ENCODE data around the gene STRBP.

The STRBP gene

DNA sequence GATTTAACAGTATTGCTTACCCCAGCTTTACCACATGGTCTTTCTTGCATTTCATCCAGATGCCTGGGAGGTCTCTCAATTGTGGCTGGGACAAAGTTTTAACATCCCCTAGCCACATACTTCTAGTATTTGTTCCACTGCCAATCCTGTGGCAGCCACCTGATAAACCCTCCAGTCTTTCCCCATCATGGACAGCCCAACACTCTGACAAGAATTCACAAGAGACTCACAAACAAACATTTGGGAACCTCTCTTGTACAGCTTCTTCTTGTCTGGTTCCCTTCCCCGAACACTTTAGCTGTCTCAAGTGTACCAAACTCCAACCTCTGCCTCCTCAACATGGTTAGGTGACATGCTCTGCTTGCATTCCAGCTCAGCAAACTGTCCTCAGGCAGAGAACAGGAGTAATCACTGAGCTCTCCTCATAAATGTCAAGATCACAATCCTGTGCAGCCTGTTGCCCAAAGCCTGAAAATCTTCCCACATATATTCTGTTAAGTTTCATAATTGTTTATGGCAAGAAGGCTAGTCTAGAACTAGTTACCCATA, 59.7 kb downstream of the STRBP start:
- TF ChIP-seq, protein P1, sequence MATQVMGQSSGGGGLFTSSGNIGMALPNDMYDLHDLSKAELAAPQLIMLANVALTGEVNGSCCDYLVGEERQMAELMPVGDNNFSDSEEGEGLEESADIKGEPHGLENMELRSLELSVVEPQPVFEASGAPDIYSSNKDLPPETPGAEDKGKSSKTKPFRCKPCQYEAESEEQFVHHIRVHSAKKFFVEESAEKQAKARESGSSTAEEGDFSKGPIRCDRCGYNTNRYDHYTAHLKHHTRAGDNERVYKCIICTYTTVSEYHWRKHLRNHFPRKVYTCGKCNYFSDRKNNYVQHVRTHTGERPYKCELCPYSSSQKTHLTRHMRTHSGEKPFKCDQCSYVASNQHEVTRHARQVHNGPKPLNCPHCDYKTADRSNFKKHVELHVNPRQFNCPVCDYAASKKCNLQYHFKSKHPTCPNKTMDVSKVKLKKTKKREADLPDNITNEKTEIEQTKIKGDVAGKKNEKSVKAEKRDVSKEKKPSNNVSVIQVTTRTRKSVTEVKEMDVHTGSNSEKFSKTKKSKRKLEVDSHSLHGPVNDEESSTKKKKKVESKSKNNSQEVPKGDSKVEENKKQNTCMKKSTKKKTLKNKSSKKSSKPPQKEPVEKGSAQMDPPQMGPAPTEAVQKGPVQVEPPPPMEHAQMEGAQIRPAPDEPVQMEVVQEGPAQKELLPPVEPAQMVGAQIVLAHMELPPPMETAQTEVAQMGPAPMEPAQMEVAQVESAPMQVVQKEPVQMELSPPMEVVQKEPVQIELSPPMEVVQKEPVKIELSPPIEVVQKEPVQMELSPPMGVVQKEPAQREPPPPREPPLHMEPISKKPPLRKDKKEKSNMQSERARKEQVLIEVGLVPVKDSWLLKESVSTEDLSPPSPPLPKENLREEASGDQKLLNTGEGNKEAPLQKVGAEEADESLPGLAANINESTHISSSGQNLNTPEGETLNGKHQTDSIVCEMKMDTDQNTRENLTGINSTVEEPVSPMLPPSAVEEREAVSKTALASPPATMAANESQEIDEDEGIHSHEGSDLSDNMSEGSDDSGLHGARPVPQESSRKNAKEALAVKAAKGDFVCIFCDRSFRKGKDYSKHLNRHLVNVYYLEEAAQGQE (IDR thresholded peaks at IDR 0.05; ENCODE audit: insufficient read depth in 1 of 2, low read depth in 2 of 2, low read length in 2 of 2), result no peak
- TF ChIP-seq FOXP2 (optimal IDR thresholded peaks at IDR 0.05; ENCODE audit: borderline replicate concordance, extremely low read depth, extremely low read length, insufficient read depth) (no peak), POLR2AphosphoS5 (IDR thresholded peaks at IDR 0.05; ENCODE audit: low read depth, low read length) (no peak), TAF1 (IDR thresholded peaks at IDR 0.05; ENCODE audit: borderline replicate concordance, insufficient read depth, low read length) (no peak), SIN3A (IDR thresholded peaks at IDR 0.05; ENCODE audit: borderline replicate concordance, insufficient read depth, low read length) (no peak)

DNA sequence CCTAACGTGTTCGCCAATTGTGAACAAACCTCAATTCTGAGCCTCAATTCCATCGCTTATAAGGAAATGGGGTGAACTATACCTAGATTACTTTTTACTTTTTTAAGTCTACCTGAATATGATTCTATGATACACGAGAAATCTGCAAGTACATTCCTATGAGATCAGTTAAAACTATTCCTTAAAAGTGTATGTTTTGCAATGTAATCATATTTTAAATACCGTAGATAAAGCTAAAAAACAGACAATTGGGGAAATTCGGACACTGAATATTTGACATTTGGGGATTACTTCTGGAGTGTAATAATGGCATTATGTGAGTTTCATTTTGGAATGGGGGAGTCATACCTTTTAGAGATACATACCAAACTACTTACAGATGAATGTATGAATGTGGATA, 62.3 kb downstream of the STRBP start:
- TF ChIP-seq FOXP2 (optimal IDR thresholded peaks at IDR 0.05; ENCODE audit: borderline replicate concordance, extremely low read depth, extremely low read length, insufficient read depth), result no peak
- TF ChIP-seq, protein P1 (IDR thresholded peaks at IDR 0.05; ENCODE audit: insufficient read depth in 1 of 2, low read depth in 2 of 2, low read length in 2 of 2), result no peak
- no peak for TF ChIP-seq POLR2AphosphoS5 (IDR thresholded peaks at IDR 0.05; ENCODE audit: low read depth, low read length)
- no peak for TF ChIP-seq TAF1 (IDR thresholded peaks at IDR 0.05; ENCODE audit: borderline replicate concordance, insufficient read depth, low read length)
- no peak for TF ChIP-seq SIN3A (IDR thresholded peaks at IDR 0.05; ENCODE audit: borderline replicate concordance, insufficient read depth, low read length)

GRCh38 chr9:123201083-123201482, 67.3 kb downstream of the STRBP start:
- TF ChIP-seq, protein P1 (IDR thresholded peaks at IDR 0.05; ENCODE audit: insufficient read depth in 1 of 2, low read depth in 2 of 2, low read length in 2 of 2), result no peak
- TF ChIP-seq POLR2AphosphoS5 (IDR thresholded peaks at IDR 0.05; ENCODE audit: low read depth, low read length) (no peak), SIN3A (IDR thresholded peaks at IDR 0.05; ENCODE audit: borderline replicate concordance, insufficient read depth, low read length) (no peak), FOXP2 (optimal IDR thresholded peaks at IDR 0.05; ENCODE audit: borderline replicate concordance, extremely low read depth, extremely low read length, insufficient read depth) (no peak), TAF1 (IDR thresholded peaks at IDR 0.05; ENCODE audit: borderline replicate concordance, insufficient read depth, low read length) (no peak)

GRCh38 chr9:123196124-123196523, 72.3 kb downstream of the STRBP start:
- TF ChIP-seq TAF1 (IDR thresholded peaks at IDR 0.05; ENCODE audit: borderline replicate concordance, insufficient read depth, low read length) (no peak), POLR2AphosphoS5 (IDR thresholded peaks at IDR 0.05; ENCODE audit: low read depth, low read length) (no peak), SIN3A (IDR thresholded peaks at IDR 0.05; ENCODE audit: borderline replicate concordance, insufficient read depth, low read length) (no peak)
- TF ChIP-seq, protein P1 (IDR thresholded peaks at IDR 0.05; ENCODE audit: insufficient read depth in 1 of 2, low read depth in 2 of 2, low read length in 2 of 2), result no peak

GRCh38 chr9:123194023-123194422, 74.4 kb downstream of the STRBP start:
- TF ChIP-seq SIN3A (IDR thresholded peaks at IDR 0.05; ENCODE audit: borderline replicate concordance, insufficient read depth, low read length), result no peak
- TF ChIP-seq, protein P1 (IDR thresholded peaks at IDR 0.05; ENCODE audit: insufficient read depth in 1 of 2, low read depth in 2 of 2, low read length in 2 of 2), result no peak
- no peak for TF ChIP-seq TAF1 (IDR thresholded peaks at IDR 0.05; ENCODE audit: borderline replicate concordance, insufficient read depth, low read length)
- no peak for TF ChIP-seq FOXP2 (optimal IDR thresholded peaks at IDR 0.05; ENCODE audit: borderline replicate concordance, extremely low read depth, extremely low read length, insufficient read depth)
- TF ChIP-seq POLR2AphosphoS5 (IDR thresholded peaks at IDR 0.05; ENCODE audit: low read depth, low read length), result no peak

Measured in PFSK-1 (cell line).